Subcutaneous abdominal adipose tissue (tissue), 5 donors: ENCODE results near the gene PGM2L1.
"Not testable (repeated sequence)": the region's sequence is repeated elsewhere in the genome, so short reads cannot be mapped to it uniquely, and the experiment has no call there.

Source experiments
- H3K27ac ChIP-seq: one replicate; pipeline ENCODE4 v1.7.0; 2013; ENCODE audit warnings: low read depth, mild to moderate bottlenecking, inconsistent platforms, low read length, moderate library complexity
- H3K27me3 ChIP-seq, 5 donors: one replicate each; pipeline ENCODE4 v1.7.0; 2013; ENCODE audit warnings: low read length in 5 of 5, inconsistent platforms in 1 of 5; ENCODE audit not compliant: control insufficient read depth in 5 of 5, insufficient read depth in 4 of 5
- H3K36me3 ChIP-seq, 5 donors: one replicate each; pipeline ENCODE4 v1.7.0; 2013; ENCODE audit warnings: low read length in 5 of 5; ENCODE audit not compliant: control insufficient read depth in 5 of 5, insufficient read depth in 5 of 5
- H3K4me1 ChIP-seq, 5 donors: one replicate each; pipeline ENCODE4 v1.7.0; 2013; ENCODE audit warnings: low read length in 5 of 5, mild to moderate bottlenecking in 3 of 5, moderate library complexity in 1 of 5; ENCODE audit not compliant: control insufficient read depth in 5 of 5, insufficient read depth in 5 of 5
- H3K4me3 ChIP-seq, 5 donors: one replicate each; pipeline ENCODE4 v1.7.0; 2013; ENCODE audit warnings: low read length in 5 of 5, low read depth in 1 of 5
- H3K9ac ChIP-seq, 5 donors: one replicate each; pipeline ENCODE4 v1.7.0; 2013; ENCODE audit warnings: low read length in 5 of 5, mild to moderate bottlenecking in 4 of 5, moderate library complexity in 3 of 5
- H3K9me3 ChIP-seq, 5 donors: one replicate each; pipeline ENCODE4 v1.7.0; 2013; ENCODE audit warnings: low read length in 5 of 5; ENCODE audit not compliant: control insufficient read depth in 5 of 5
- donor health status: healthy.
- donor health status: healthy.
- donor health status: healthy.
- donor health status: healthy.
- donor health status: healthy.

PGM2L1 gene

DNA sequence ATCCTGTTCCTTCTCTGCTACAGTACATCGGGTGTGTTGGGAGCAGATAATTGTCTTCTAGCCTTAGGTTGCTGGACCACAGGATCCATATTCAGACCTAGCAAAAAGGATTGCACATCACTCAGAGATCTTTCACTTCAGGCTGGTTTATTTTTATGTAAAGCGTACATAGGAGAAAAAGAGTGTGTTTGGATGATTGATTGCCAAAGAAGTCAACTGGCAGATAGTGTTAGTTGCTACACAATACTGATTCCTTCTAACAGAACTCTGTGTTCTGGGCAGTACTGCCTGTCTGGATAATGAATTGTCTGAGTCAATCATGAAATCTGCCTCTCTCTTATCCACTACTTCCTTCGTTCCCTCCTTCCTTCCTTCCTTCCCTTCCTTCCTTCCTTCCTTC lies 31.0 kb upstream of the PGM2L1 start:
- Histone ChIP-seq H3K36me3 (no peaks in the 10 kb centered on the region), H3K9me3 (peaks cover 0 to 5% (median 2%) of the 10 kb centered on the region in 5 donors), H3K4me3 (no peak overlapping the region), H3K27ac (no peak overlapping the region), H3K4me1 (no peaks in the 10 kb centered on the region), H3K9ac (no peak overlapping the region), H3K27me3 (no peaks in the 10 kb centered on the region)

- no peaks in the 10 kb centered on the region for H3K36me3 ChIP-seq
- H3K4me1 ChIP-seq: no peaks in the 10 kb centered on the region
- H3K4me3 ChIP-seq: no peak overlapping the region
- H3K27me3 ChIP-seq: no peaks in the 10 kb centered on the region
- H3K9ac ChIP-seq: no peak overlapping the region
- no peak overlapping the region for H3K27ac ChIP-seq
- peaks cover 0 to 5% (median 2%) of the 10 kb centered on the region in 5 donors for H3K9me3 ChIP-seq
Observed at GRCh38 chr11:74427384-74427886, 29.2 kb upstream of the PGM2L1 start.

DNA sequence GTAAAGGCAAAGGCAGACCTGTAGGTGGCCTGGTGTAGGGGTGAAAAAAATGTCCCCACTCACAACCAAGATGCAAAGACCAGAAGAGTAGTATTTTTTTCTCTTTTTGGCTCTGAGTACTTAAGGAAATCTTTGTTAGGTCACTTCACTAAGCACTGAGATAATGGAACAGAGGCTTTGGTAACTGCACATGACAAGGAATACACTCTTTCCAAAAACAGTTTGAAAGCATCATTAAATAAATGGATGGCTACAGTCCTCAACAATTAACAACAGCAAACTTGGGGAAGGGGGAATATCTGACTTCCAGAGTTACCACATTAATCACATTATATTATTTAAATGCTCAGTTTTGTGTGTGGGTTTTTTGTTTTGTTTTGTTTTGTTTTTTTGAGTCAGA lies 26.9 kb upstream of the PGM2L1 start:
- Histone ChIP-seq H3K36me3 (no peaks in the 10 kb centered on the region), H3K27ac (no peak overlapping the region), H3K27me3 (no peaks in the 10 kb centered on the region), H3K9ac (no peak overlapping the region), H3K4me1 (no peaks in the 10 kb centered on the region), H3K9me3 (peaks cover 0 to 5% (median 2%) of the 10 kb centered on the region in 5 donors), H3K4me3 (no peak overlapping the region)

DNA sequence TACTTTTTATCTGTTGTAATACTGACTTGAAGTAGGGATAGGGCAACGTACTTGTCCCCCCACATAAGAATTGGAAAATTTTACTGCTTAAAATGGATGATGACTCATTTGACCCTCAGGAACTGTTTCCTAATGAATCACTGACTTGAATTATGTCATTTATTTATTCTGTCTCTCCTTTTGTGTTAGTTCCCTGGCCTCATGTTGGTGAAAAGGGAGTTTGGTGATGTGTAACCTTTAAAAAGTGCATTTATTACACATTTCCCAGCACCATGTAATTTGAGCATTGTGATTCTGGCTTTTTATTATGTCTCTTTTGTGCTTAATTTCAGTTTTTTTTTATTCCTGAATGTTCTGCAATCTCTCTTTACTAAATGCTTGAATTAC lies 20.3 kb upstream of the PGM2L1 start:
- Histone ChIP-seq H3K9ac (no peak overlapping the region), H3K27ac (no peak overlapping the region), H3K4me1 (no peaks in the 10 kb centered on the region), H3K4me3 (no peak overlapping the region), H3K9me3 (no peaks in the 10 kb centered on the region), H3K27me3 (no peaks in the 10 kb centered on the region), H3K36me3 (no peaks in the 10 kb centered on the region)

DNA sequence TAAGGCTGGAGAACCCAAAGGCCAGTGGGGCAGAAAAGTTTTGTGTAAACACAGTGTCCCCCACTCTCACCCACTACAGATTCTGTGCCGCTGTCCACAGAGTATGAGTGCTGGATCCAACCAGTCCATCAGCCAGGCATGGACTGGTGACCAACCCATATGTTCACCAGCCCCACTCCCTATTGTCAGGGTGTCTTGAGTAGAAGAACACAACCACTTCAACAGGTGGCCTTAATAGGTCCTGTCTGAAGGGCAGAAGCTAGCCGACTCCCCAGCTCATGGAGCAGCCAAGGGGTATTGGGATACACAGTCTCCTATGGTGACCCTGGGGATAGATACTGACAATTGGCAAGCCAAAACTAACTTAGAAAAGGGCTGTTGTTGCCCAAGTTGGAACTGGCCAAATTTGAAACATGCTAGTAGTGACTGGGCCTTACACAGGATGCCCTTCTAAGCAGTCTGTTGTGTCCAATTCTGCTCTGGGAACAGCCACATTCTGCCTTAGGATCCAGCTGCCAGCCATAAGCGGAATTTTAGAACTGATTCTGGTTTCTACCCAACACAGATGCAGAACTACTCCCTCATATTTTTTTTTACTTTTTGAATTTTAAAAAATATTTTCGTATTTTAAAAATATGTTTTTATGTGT lies 19.8 kb upstream of the PGM2L1 start:
- Histone ChIP-seq H3K27ac (no peak overlapping the region), H3K4me3 (no peak overlapping the region)

GRCh38 chr11:74417379-74417804 lies 19.2 kb upstream of the PGM2L1 start:
- Histone ChIP-seq H3K9me3 (no peaks in the 10 kb centered on the region), H3K4me3 (no peak overlapping the region), H3K36me3 (no peaks in the 10 kb centered on the region), H3K27ac (no peak overlapping the region), H3K27me3 (peaks cover 0 to 2% (median 0%) of the 10 kb centered on the region in 5 donors), H3K4me1 (no peaks in the 10 kb centered on the region), H3K9ac (no peak overlapping the region)

More for the DNA sequence above, 19.8 kb upstream of the PGM2L1 start:
- Histone ChIP-seq H3K27me3 (peaks cover 0 to under 1% (median 0%) of the 10 kb centered on the region in 5 donors), H3K9ac (no peak overlapping the region), H3K4me1 (no peaks in the 10 kb centered on the region), H3K36me3 (no peaks in the 10 kb centered on the region), H3K9me3 (no peaks in the 10 kb centered on the region)

- not testable (repeated sequence) for H3K4me3 ChIP-seq, H3K4me1 ChIP-seq, H3K27ac ChIP-seq, H3K27me3 ChIP-seq, H3K9me3 ChIP-seq, H3K36me3 ChIP-seq, H3K9ac ChIP-seq
Observed at GRCh38 chr11:74416974-74417373, 18.7 kb upstream of the PGM2L1 start.

DNA sequence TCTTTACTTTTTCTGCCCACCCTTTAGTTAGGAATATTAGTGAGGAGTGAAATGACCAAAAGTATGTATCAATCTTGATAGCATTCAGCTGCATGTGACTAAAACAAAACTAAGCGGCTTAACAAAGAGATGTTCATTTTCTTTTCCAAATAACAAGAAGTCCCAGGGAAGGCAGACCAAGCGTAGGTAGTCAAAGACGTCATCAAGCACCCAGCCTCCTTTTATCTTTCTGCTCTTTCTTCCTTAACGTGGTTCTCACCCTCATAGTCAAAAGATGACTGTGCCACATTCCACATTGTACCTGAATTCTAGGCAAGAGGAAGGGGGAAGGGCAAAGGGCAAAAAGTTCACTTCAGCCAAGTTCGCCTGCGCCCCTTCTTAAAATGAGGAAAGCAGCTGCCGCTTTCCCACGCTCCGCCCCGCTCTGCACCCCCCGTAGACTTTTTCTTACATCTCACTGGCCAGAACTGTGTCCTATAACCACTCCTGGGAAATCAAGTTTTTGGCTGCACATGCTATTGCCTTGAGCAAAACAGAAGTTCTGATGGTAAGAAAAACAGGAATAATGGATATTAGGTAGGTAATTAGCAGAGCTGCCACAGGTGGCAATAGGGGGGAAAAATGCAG lies 14.6 kb upstream of the PGM2L1 start:
- no peaks in the 10 kb centered on the region for H3K4me1 ChIP-seq
- no peak overlapping the region for H3K4me3 ChIP-seq

DNA sequence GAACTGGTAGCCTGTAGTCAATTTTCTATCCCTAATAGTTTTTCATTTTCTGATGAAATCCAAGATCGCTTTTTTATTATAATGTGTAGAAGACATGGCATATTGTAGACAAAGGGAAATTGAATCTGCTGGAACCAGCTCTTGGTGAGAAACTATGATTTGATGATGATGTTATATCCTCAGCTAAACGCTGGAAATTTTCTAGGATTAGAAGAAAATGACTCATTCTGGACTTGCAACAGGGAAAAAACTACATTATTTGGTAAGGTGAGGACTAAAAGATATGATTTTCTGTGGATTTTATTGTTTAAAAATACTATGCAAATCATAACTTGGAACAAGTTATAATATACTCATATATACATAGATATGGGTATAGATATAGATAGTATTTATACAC lies 14.1 kb upstream of the PGM2L1 start:
- H3K36me3 ChIP-seq: no peaks in the 10 kb centered on the region
- no peaks in the 10 kb centered on the region for H3K9me3 ChIP-seq
- H3K9ac ChIP-seq: no peak overlapping the region
- H3K27ac ChIP-seq: no peak overlapping the region
- no peaks in the 10 kb centered on the region for H3K4me1 ChIP-seq
- no peak overlapping the region for H3K4me3 ChIP-seq
- H3K27me3 ChIP-seq: peaks cover 0 to 2% (median 0%) of the 10 kb centered on the region in 5 donors

More for the DNA sequence above, 14.6 kb upstream of the PGM2L1 start:
- H3K9me3 ChIP-seq: no peaks in the 10 kb centered on the region
- H3K9ac ChIP-seq: no peak overlapping the region
- H3K36me3 ChIP-seq: no peaks in the 10 kb centered on the region
- no peak overlapping the region for H3K27ac ChIP-seq
- peaks cover 0 to 2% (median 0%) of the 10 kb centered on the region in 5 donors for H3K27me3 ChIP-seq

DNA sequence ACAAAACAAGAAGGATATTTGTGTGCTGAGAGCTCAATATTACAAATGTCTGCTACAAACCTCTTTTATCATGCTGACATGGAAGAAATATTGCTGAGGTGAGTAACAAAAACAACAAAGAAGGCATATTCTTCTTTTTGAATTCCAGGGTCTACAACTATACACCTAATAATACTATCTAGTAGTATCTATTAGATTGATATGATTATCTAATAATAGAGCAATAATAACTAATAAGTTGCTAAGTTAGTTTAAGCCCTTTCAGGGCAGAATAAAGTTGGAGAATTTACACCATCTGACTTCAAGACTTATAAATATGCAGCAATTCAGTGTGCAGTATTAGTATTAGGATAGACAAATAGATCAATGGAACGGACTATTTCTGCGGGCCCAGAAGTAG lies 11.4 kb upstream of the PGM2L1 start:
- no peak overlapping the region for H3K9ac ChIP-seq
- H3K4me1 ChIP-seq: no peaks in the 10 kb centered on the region
- H3K9me3 ChIP-seq: no peaks in the 10 kb centered on the region
- no peak overlapping the region for H3K4me3 ChIP-seq
- no peak overlapping the region for H3K27ac ChIP-seq
- H3K36me3 ChIP-seq: no peaks in the 10 kb centered on the region
- peaks cover 0 to 2% (median 0%) of the 10 kb centered on the region in 5 donors for H3K27me3 ChIP-seq
